GM13976 (cell line): ENCODE results near the gene GPATCH4.
"Not testable (repeated sequence)": the region's sequence is repeated elsewhere in the genome, so short reads cannot be mapped to it uniquely, and the experiment has no call there.

Experiments
- DNase-seq: peaks from one replicate; pipeline ENCODE4 v3.0.0; 2012; ENCODE audit warnings: low spot score
- in situ Hi-C: fragments of 300-500 bp; cut with MboI; formaldehyde crosslinking; loops from one replicate; pipeline ENCODE4 v1.12.0; 2022; ENCODE audit warnings: low sequenced_read_pairs, mixed read lengths, inconsistent platforms; ENCODE audit not compliant: unreplicated experiment
- TF ChIP-seq, protein P1 (sequence below): IDR thresholded peaks from 2 replicates; pipeline ENCODE4 v1.5.1; 2012; ENCODE audit warnings: borderline replicate concordance, mild to moderate bottlenecking; ENCODE audit not compliant: insufficient read depth; ENCODE audit errors: extremely low read depth, missing control alignments, control extremely low read depth

Gene GPATCH4

GRCh38 chr1:156619582-156619955 lies 18.3 kb upstream of the GPATCH4 start:
- in situ Hi-C loops: no loop called here
- TF ChIP-seq, protein P1, sequence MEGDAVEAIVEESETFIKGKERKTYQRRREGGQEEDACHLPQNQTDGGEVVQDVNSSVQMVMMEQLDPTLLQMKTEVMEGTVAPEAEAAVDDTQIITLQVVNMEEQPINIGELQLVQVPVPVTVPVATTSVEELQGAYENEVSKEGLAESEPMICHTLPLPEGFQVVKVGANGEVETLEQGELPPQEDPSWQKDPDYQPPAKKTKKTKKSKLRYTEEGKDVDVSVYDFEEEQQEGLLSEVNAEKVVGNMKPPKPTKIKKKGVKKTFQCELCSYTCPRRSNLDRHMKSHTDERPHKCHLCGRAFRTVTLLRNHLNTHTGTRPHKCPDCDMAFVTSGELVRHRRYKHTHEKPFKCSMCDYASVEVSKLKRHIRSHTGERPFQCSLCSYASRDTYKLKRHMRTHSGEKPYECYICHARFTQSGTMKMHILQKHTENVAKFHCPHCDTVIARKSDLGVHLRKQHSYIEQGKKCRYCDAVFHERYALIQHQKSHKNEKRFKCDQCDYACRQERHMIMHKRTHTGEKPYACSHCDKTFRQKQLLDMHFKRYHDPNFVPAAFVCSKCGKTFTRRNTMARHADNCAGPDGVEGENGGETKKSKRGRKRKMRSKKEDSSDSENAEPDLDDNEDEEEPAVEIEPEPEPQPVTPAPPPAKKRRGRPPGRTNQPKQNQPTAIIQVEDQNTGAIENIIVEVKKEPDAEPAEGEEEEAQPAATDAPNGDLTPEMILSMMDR: no peak

DNA sequence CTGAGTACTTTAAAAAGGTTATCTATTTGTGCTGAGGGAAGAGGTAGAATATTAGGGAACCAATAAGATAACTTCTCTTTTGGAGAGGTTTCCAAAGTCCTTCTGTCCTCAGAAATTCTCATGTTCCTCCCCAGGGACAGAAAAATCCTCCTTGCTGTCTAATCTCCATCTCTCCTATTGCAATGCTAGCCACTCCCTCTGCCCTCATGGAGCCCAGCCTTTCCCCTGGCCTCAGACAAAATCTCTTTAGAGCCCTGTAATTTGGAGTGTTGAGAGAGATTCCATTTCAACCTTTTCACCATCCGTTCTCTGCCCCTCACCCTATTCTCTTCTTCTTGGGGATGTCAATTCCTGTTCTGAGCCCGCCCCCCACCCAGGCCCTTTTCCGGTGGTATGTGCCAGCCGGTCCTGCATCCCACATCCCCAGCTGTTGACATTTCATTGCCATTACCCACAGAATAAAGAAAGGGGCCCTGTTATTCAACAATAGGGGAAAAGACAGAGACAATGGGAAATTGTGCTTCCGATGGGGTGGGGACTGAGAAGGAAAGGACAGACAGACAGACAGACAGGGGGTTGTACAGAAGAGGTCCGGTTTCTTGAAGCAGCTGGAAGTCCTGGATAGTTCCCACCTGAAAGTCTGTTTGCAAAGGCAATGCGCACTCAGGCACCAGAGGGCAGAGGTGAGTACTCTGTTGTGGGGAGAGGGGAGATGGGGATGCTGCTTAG lies 17.7 kb upstream of the GPATCH4 start, which contains the start of gene HAPLN2:
HAPLN2 (plus strand) TSS at position 563 of the 729 bp plus-strand sequence. CDS start 4,076 bp downstream, outside the sequence.
- TF ChIP-seq, protein P1: peak; percentile 41
- in situ Hi-C loops: no loop called here
- no peak for DNase-seq

More at GRCh38 chr1:156619582-156619955, 18.3 kb upstream of the GPATCH4 start:
- no peak for DNase-seq

GRCh38 chr1:156616463-156616862 lies 15.2 kb upstream of the GPATCH4 start:
- no peak for DNase-seq
- in situ Hi-C loops: no loop called here

GRCh38 chr1:156615946-156616345 lies 14.7 kb upstream of the GPATCH4 start:
- TF ChIP-seq, protein P1: no peak
- in situ Hi-C loops: no loop called here
- no peak for DNase-seq

More at GRCh38 chr1:156616463-156616862, 15.2 kb upstream of the GPATCH4 start:
- TF ChIP-seq, protein P1: no peak

- TF ChIP-seq, protein P1: no peak
- in situ Hi-C loops: no loop called here
- DNase-seq: no peak
Measured at GRCh38 chr1:156612666-156613065, 11.4 kb upstream of the GPATCH4 start.

- in situ Hi-C loops, DNase-seq: not testable (repeated sequence)
Measured at GRCh38 chr1:156610072-156610471, 8.8 kb upstream of the GPATCH4 start.

GRCh38 chr1:156608981-156609380 lies 7.7 kb upstream of the GPATCH4 start:
- in situ Hi-C loops: loop anchor here (5.0 to 10.0 kb wide), 2 partner anchors 152 to 224 kb away; no protein-coding TSS in a partner anchor
- DNase-seq: peak; percentile 60
- TF ChIP-seq, protein P1: peak; percentile 65
